B cell (primary cell): ENCODE data around the gene PTPRN2. TPM values are rescaled to one million over a fixed set of nuclear protein-coding genes. Genes with fewer than 3 reads are reported as not detected.

Experiments
- ATAC-seq: fragments of 200-7000 bp; cut with Tn5 transposase; one replicate; pipeline ENCODE4 v1.10.0; 2021; ENCODE audit warnings: low read depth, mild to moderate bottlenecking, moderate number of reproducible peaks, moderate library complexity
- CTCF ChIA-PET: fragments of 350-600 bp; sonication (Branson Sonifier 250); formaldehyde crosslinking; loops from one replicate; lab custom pipeline; 2021; ENCODE audit warnings: antibody characterized with exemption, inconsistent platforms; lab: Charles Lee
- POLR2A ChIA-PET: fragments of 350-600 bp; sonication (Branson Sonifier 250); formaldehyde crosslinking; loops from one replicate; lab custom pipeline; 2021; ENCODE audit warnings: antibody characterized with exemption; lab: Charles Lee
- DNase-seq: peaks from one replicate; pipeline ENCODE4 v3.0.0; 2013
- H2AFZ ChIP-seq: 2 replicates; pipeline ENCODE4 v1.6.1; 2012; ENCODE audit warnings: mild to moderate bottlenecking, low read depth, low read length; ENCODE audit not compliant: insufficient read depth, poor library complexity, severe bottlenecking
- H3K27ac ChIP-seq, 2 donors: 1 replicate in 1 of 2; 2 replicates in 1 of 2; pipeline ENCODE4 v1.5.1; 2012 to 2013; ENCODE audit warnings: low read length in 2 of 2, mild to moderate bottlenecking in 2 of 2, moderate library complexity in 1 of 2
- H3K27me3 ChIP-seq, 4 experiments: fragments of 200-600 bp in 1 of 4; sonication (generic) in 1 of 4; replicated peaks in 1 of 4; 1 replicate in 2 of 4; 2 replicates in 2 of 4; pipeline versions ENCODE4 v1.6.1 to v1.7.0; 2013 to 2016; ENCODE audit warnings: low read length in 3 of 4, mild to moderate bottlenecking in 2 of 4, mixed read lengths in 1 of 4, moderate library complexity in 1 of 4; ENCODE audit not compliant: insufficient read depth in 4 of 4, control insufficient read depth in 3 of 4; ENCODE audit errors: control extremely low read depth in 1 of 4
- H3K36me3 ChIP-seq, 2 experiments: replicated peaks in 1 of 2; 1 replicate in 1 of 2; 2 replicates in 1 of 2; pipeline versions ENCODE4 v1.6.1 to v1.7.1; 2013; ENCODE audit warnings: low read length in 1 of 2; ENCODE audit not compliant: insufficient read depth in 2 of 2, control insufficient read depth in 1 of 2; ENCODE audit errors: control extremely low read depth in 1 of 2, extremely low read depth in 1 of 2
- H3K4me1 ChIP-seq, 2 donors: fragments of 200-600 bp in 1 of 2; sonication (generic) in 1 of 2; 1 replicate in 1 of 2; 2 replicates in 1 of 2; pipeline versions ENCODE4 v1.5.1 to v1.6.1; 2013 to 2017; ENCODE audit warnings: low read length in 2 of 2; ENCODE audit not compliant: control insufficient read depth in 2 of 2, insufficient read depth in 2 of 2
- H3K4me2 ChIP-seq: replicated peaks from 2 replicates; pipeline ENCODE3; 2012; ENCODE audit warnings: mild to moderate bottlenecking, low read depth, low read length; ENCODE audit not compliant: poor library complexity, severe bottlenecking
- H3K4me3 ChIP-seq, 5 experiments: fragments of 200-600 bp in 1 of 5; sonication (generic) in 1 of 5; 1 replicate in 3 of 5; 2 replicates in 2 of 5; pipeline versions ENCODE4 v1.5.1 to v1.7.0; 2011 to 2016; ENCODE audit warnings: low read length in 4 of 5, mild to moderate bottlenecking in 4 of 5, low read depth in 2 of 5, control low read depth in 1 of 5, moderate library complexity in 1 of 5; ENCODE audit not compliant: insufficient read depth in 1 of 5; ENCODE audit errors: control extremely low read depth in 1 of 5, extremely low read depth in 1 of 5
- H3K79me2 ChIP-seq: fragments of 200-600 bp; sonication (generic); one replicate; pipeline ENCODE4 v1.6.0; 2016; ENCODE audit warnings: low read length; ENCODE audit not compliant: control insufficient read depth, insufficient read depth
- H3K9ac ChIP-seq: fragments of 200-600 bp; sonication (generic); 2 replicates; pipeline ENCODE4 v1.6.1; 2017; ENCODE audit warnings: mild to moderate bottlenecking, low read length, moderate library complexity
- H3K9me3 ChIP-seq, 3 donors: one replicate each; pipeline versions ENCODE4 v1.6.1 to v1.7.1; 2013; ENCODE audit warnings: low read length in 2 of 3; ENCODE audit not compliant: control insufficient read depth in 2 of 3, insufficient read depth in 1 of 3; ENCODE audit errors: control extremely low read depth in 1 of 3
- H4K20me1 ChIP-seq: 2 replicates; pipeline ENCODE4 v1.6.0; 2012; ENCODE audit warnings: mild to moderate bottlenecking, low read length; ENCODE audit not compliant: insufficient read depth, control insufficient read depth, poor library complexity, severe bottlenecking
- H3K27ac Mint-ChIP-seq: one replicate; pipeline ENCODE4 v1.8.0; 2021; ENCODE audit warnings: mixed read lengths
- H3K27me3 Mint-ChIP-seq: one replicate; pipeline ENCODE4 v1.8.0; 2021; ENCODE audit warnings: mixed read lengths
- H3K4me1 Mint-ChIP-seq: one replicate; pipeline ENCODE4 v1.8.0; 2021; ENCODE audit warnings: mixed read lengths
- H3K4me3 Mint-ChIP-seq: one replicate; pipeline ENCODE4 v1.8.0; 2021; ENCODE audit warnings: mixed read lengths
- H3K9me3 Mint-ChIP-seq: one replicate; pipeline ENCODE4 v1.8.0; 2022; ENCODE audit warnings: mixed read lengths; ENCODE audit not compliant: insufficient read depth
- CTCF ChIP-seq: fragments of 200-600 bp; IDR thresholded peaks from one replicate; pipeline ENCODE4 v1.8.0; 2022; ENCODE audit warnings: antibody characterized with exemption, mild to moderate bottlenecking
- EZH2 ChIP-seq: IDR thresholded peaks from 2 replicates; pipeline ENCODE4 v1.6.1; 2012; ENCODE audit warnings: borderline replicate concordance, low read depth, mild to moderate bottlenecking, moderate library complexity, low read length; ENCODE audit not compliant: insufficient read depth, poor library complexity, severe bottlenecking
- WGBS: methylation state at CpG from one replicate; pipeline ENCODE4 v1.1.5; 2013; ENCODE audit warnings: missing lambda C conversion rate; ENCODE audit not compliant: insufficient coverage; 5-methylcytosine and 5-hydroxymethylcytosine counted together
- intact Hi-C: fragments of 100-400 bp; cut with micrococcal nuclease; formaldehyde crosslinking; loops from one replicate; pipeline ENCODE4 v1.10.0; 2022
- polyA plus RNA-seq: library from polyadenylated mRNA; depleted of rRNA; stranded (reverse); fragments of >200 nt; gene quantifications from 2 replicates; pipeline ENCODE4 v1.2.3, GENCODE V29; 2012
- total RNA-seq, 2 donors: library from RNA; stranded (reverse); fragments of 120-200 nt in 1 of 2; gene quantifications; 1 replicate in 1 of 2; 2 replicates in 1 of 2; pipeline versions ENCODE4 v1.2.3 to v1.2.4, GENCODE V29; 2013 to 2022

Gene PTPRN2
- total and polyA plus RNA-seq, 2 donors (not counting 1 experiment from before 2014, with no cell fraction given) = 2.0 to 5.0 TPM

DNA sequence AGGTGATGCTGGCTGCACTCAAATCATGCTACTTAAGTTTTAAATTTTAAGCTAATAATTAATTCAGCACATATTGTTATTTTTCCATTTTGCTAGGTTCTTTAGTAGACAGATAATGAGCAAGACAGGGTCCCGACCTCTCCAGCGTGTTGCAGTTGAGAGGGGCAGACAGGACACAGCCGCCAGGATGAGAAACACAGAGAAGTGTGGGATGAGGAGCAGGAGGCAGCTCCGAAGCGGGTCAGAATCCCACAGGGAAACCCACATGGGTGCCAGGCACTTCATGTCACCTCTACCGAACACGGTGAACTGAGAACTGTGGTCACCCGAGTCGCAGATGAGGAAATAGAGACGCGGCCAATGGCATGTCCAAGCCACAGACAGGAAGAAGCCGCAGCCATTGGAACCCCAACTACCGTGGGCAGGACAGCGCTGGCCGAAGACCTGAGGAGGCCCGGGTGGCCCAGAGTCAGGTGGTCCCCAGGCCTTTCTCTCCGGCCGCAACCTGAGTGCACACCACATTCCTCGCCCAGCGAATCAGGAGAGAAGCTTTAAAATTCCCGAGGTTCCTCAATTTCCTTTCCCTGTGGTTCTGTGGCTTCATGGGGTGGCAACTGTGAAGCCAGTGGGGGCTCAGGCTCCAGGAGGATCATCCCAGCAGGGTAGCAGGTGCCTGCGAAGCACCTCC lies 1037.9 kb downstream of the PTPRN2 start:
- TF ChIP-seq CTCF = no peak
- no peak for TF ChIP-seq EZH2
- intact Hi-C loops = no loop called here
- CTCF ChIA-PET = no interaction called here
- no peak overlapping the region for H3K4me3 ChIP-seq
- H3K36me3 ChIP-seq = no peaks in the 10 kb centered on the region
- H2AFZ ChIP-seq = no peak overlapping the region
- no peak overlapping the region for H3K4me2 ChIP-seq
- no peaks in the 10 kb centered on the region for H3K27me3 ChIP-seq
- 96% methylated on average over 22 of the region's 22 CpGs for WGBS
- POLR2A ChIA-PET = no interaction called here
- H3K27ac Mint-ChIP-seq = no peak overlapping the region
- H3K4me1 Mint-ChIP-seq = no peaks in the 10 kb centered on the region
- ATAC-seq (no peak), DNase-seq (no peak)
- peaks cover 0 to 12% (median 0%) of the 10 kb centered on the region in 3 donors for H3K9me3 ChIP-seq
- no peak overlapping the region for H3K4me3 Mint-ChIP-seq
- no peaks in the 10 kb centered on the region for H3K79me2 ChIP-seq
- H3K9ac ChIP-seq = no peak overlapping the region
- H4K20me1 ChIP-seq = no peaks in the 10 kb centered on the region
- H3K4me1 ChIP-seq = no peaks in the 10 kb centered on the region
- H3K9me3 Mint-ChIP-seq = peaks cover 2% of the 10 kb centered on the region
- no peak overlapping the region for H3K27ac ChIP-seq
- H3K27me3 Mint-ChIP-seq = no peaks in the 10 kb centered on the region

DNA sequence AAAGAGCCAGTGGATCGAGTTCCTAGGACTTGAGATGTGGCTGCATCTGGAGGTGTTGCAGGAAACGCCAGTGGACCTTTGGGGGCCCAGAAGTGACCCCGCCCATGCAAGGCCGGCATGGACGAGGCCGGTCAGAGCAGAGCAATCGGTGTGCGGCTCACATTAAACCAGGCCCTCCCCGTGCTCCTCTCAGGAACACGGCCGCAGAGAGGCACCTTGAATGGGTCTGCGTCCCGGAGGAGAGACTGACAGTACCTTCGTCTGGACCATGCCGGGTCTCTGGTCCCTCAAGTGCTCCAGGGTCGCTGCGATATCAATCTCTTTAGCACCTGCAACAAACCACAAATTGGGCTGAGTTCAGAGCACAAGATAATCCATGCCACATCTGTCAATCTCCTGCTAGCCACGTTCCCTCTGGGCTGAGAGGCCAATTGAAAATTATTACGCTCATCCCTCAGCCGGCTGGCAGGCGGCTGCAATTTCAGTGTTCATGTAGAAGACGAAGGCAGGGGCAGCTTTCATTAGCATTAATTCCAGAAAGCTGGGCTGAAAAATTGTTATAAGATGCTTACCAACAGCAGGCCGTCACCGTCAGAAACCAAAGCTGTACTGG lies 1038.8 kb downstream of the PTPRN2 start:
- H3K4me3 Mint-ChIP-seq = no peak overlapping the region
- H3K4me3 ChIP-seq = no peak overlapping the region
- peaks cover 0 to 12% (median 0%) of the 10 kb centered on the region in 3 donors for H3K9me3 ChIP-seq
- H3K27ac Mint-ChIP-seq = no peak overlapping the region
- H3K27ac ChIP-seq = no peak overlapping the region
- no peaks in the 10 kb centered on the region for H3K27me3 ChIP-seq
- intact Hi-C loops = no loop called here
- 95% methylated on average over 22 of the region's 24 CpGs for WGBS
- CTCF ChIA-PET = no interaction called here
- H2AFZ ChIP-seq = no peak overlapping the region
- H3K4me2 ChIP-seq = no peak overlapping the region
- POLR2A ChIA-PET = no interaction called here
- ATAC-seq (no peak), DNase-seq (no peak)
- no peaks in the 10 kb centered on the region for H3K36me3 ChIP-seq
- no peaks in the 10 kb centered on the region for H3K79me2 ChIP-seq
- H3K9ac ChIP-seq = no peak overlapping the region
- H3K9me3 Mint-ChIP-seq = peaks cover 5% of the 10 kb centered on the region
- H3K27me3 Mint-ChIP-seq = no peaks in the 10 kb centered on the region
- TF ChIP-seq CTCF (no peak), EZH2 (no peak)
- H3K4me1 ChIP-seq = no peaks in the 10 kb centered on the region
- H3K4me1 Mint-ChIP-seq = no peaks in the 10 kb centered on the region
- no peaks in the 10 kb centered on the region for H4K20me1 ChIP-seq
